HUES6 (cell line): Measurements from ENCODE around the gene PPM1K.

Experiments
- H3K27ac ChIP-seq: 2 replicates; pipeline ENCODE4 v1.7.0; 2013; ENCODE audit warnings: low read depth, mild to moderate bottlenecking, low read length, inconsistent platforms
- H3K27me3 ChIP-seq: 2 replicates; pipeline ENCODE4 v1.6.1; 2013; ENCODE audit warnings: low read length; ENCODE audit not compliant: control insufficient read depth, insufficient read depth
- H3K36me3 ChIP-seq: 2 replicates; pipeline ENCODE4 v1.6.1; 2013; ENCODE audit warnings: low read length; ENCODE audit not compliant: control insufficient read depth, insufficient read depth
- H3K4me1 ChIP-seq: 2 replicates; pipeline ENCODE4 v1.6.1; 2013; ENCODE audit warnings: low read length; ENCODE audit not compliant: control insufficient read depth, insufficient read depth
- H3K4me3 ChIP-seq: 2 replicates; pipeline ENCODE4 v1.5.1; 2013; ENCODE audit warnings: low read depth, low read length
- H3K9ac ChIP-seq: one replicate; pipeline ENCODE4 v1.6.1; 2013; ENCODE audit warnings: mild to moderate bottlenecking, low read length
- H3K9me3 ChIP-seq: 2 replicates; pipeline ENCODE4 v1.6.1; 2013; ENCODE audit warnings: low read depth, low read length; ENCODE audit not compliant: control insufficient read depth, insufficient read depth

Gene PPM1K

GRCh38 chr4:88219099-88219498, 65.3 kb downstream of the PPM1K start:
- H3K9ac ChIP-seq, result no peak overlapping the region
- no peaks in the 10 kb centered on the region for H3K4me1 ChIP-seq
- no peaks in the 10 kb centered on the region for H3K27me3 ChIP-seq
- H3K4me3 ChIP-seq, result no peak overlapping the region
- peaks cover 15% of the 10 kb centered on the region for H3K9me3 ChIP-seq
- H3K36me3 ChIP-seq, result no peaks in the 10 kb centered on the region
- no peak overlapping the region for H3K27ac ChIP-seq

GRCh38 chr4:88217169-88217568, 67.2 kb downstream of the PPM1K start:
- Histone ChIP-seq H3K27me3 (no peaks in the 10 kb centered on the region), H3K9ac (no peak overlapping the region), H3K4me3 (no peak overlapping the region), H3K9me3 (peaks cover 9% of the 10 kb centered on the region), H3K4me1 (no peaks in the 10 kb centered on the region), H3K36me3 (no peaks in the 10 kb centered on the region), H3K27ac (no peak overlapping the region)

GRCh38 chr4:88216395-88216794, 68.0 kb downstream of the PPM1K start:
- Histone ChIP-seq H3K27me3 (no peaks in the 10 kb centered on the region), H3K36me3 (no peaks in the 10 kb centered on the region), H3K9ac (no peak overlapping the region), H3K4me1 (peaks cover 3% of the 10 kb centered on the region; the same call in 1 of the 2 replicates), H3K4me3 (no peak overlapping the region), H3K9me3 (peaks cover 5% of the 10 kb centered on the region; the same call in 1 of the 2 replicates), H3K27ac (no peak overlapping the region)

- H3K36me3 ChIP-seq, result no peaks in the 10 kb centered on the region
- no peaks in the 10 kb centered on the region; the same call in 1 of the 2 replicates for H3K9me3 ChIP-seq
- H3K4me3 ChIP-seq, result no peak overlapping the region
- no peak overlapping the region for H3K9ac ChIP-seq
- H3K27me3 ChIP-seq, result no peaks in the 10 kb centered on the region
- no peak overlapping the region for H3K27ac ChIP-seq
- peaks cover 3% of the 10 kb centered on the region; the same call in 1 of the 2 replicates for H3K4me1 ChIP-seq
Measured at GRCh38 chr4:88215351-88215750, 69.0 kb downstream of the PPM1K start.

GRCh38 chr4:88212253-88212561, 72.2 kb downstream of the PPM1K start:
- H3K27me3 ChIP-seq, result no peaks in the 10 kb centered on the region
- no peak overlapping the region for H3K4me3 ChIP-seq
- H3K36me3 ChIP-seq, result no peaks in the 10 kb centered on the region
- H3K9ac ChIP-seq, result no peak overlapping the region
- H3K4me1 ChIP-seq, result peaks cover 3% of the 10 kb centered on the region; the same call in 1 of the 2 replicates
- no peak overlapping the region for H3K27ac ChIP-seq
- H3K9me3 ChIP-seq, result no peaks in the 10 kb centered on the region

- Histone ChIP-seq H3K9ac (no peak overlapping the region), H3K27ac (no peak overlapping the region), H3K36me3 (no peaks in the 10 kb centered on the region), H3K4me1 (peaks cover 3% of the 10 kb centered on the region; the same call in 1 of the 2 replicates), H3K27me3 (no peaks in the 10 kb centered on the region), H3K4me3 (no peak overlapping the region), H3K9me3 (no peaks in the 10 kb centered on the region)
Measured at GRCh38 chr4:88211473-88212252, 72.7 kb downstream of the PPM1K start.

GRCh38 chr4:88208156-88208555, 76.2 kb downstream of the PPM1K start:
- Histone ChIP-seq H3K9ac (no peak overlapping the region), H3K4me1 (peaks cover 4% of the 10 kb centered on the region; the same call in 1 of the 2 replicates), H3K27me3 (no peaks in the 10 kb centered on the region), H3K27ac (no peak overlapping the region), H3K9me3 (no peaks in the 10 kb centered on the region), H3K4me3 (no peak overlapping the region), H3K36me3 (no peaks in the 10 kb centered on the region)
